ENCODE results near the gene CALU.

CALU gene

GRCh38 chr7:128770233-128770632 is 31.1 kb downstream of the CALU start:
- Histone ChIP-seq H2AFZ (ENCODE audit: low read depth, low read length) (no peak overlapping the region), H3K27me3 (ENCODE audit: insufficient read depth, low read length) (no peaks in the 10 kb centered on the region), H3K36me3 (ENCODE audit: insufficient read depth, low read length) (peaks cover 76% of the 10 kb centered on the region), H3K4me1 (ENCODE audit: insufficient read depth, low read length) (no peaks in the 10 kb centered on the region), H3K4me3 (ENCODE audit: low read length) (no peak overlapping the region), H3K9me3 (ENCODE audit: low read length) (no peaks in the 10 kb centered on the region)

GRCh38 chr7:128773604-128774003 is 34.4 kb downstream of the CALU start:
- no peak overlapping the region for H3K4me3 ChIP-seq (ENCODE audit: low read length)
- no peaks in the 10 kb centered on the region for H3K27me3 ChIP-seq (ENCODE audit: insufficient read depth, low read length)
- no peak overlapping the region for H2AFZ ChIP-seq (ENCODE audit: low read depth, low read length)
- H3K36me3 ChIP-seq (ENCODE audit: insufficient read depth, low read length), result peaks cover 49% of the 10 kb centered on the region
- H3K9me3 ChIP-seq (ENCODE audit: low read length), result no peaks in the 10 kb centered on the region
- H3K4me1 ChIP-seq (ENCODE audit: insufficient read depth, low read length), result no peaks in the 10 kb centered on the region

DNA sequence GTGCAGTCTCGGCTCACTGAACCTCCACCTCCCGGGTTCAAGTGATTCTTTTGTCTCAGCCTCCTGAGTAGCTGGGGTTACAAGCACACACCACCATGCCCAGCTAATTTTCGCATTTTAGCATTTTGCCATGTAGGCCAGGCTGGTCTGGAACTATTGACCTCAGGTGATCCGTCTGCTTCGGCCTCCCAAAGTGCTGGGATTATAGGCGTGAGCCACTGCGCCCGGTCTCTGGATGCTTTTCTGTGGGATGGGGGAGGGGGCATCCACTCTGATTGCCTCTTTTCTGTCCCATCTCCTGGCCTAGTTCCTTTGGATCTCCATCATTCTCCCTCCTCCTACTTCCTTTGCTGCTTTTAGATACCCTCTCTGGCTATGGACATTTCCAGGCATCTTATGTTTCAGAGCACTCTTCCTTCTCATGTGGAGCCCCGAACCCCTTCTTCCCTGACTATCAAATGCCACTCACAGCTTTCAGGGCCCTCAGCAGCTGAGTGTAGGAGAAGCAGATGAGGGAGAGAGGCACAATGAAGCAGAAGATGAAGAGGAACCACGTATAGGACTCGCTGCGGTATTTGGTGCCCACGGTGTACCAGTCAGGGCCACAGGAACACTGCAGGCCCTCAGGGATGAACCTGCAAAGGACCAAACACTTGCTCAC is 35.0 kb downstream of the CALU start:
- no peaks in the 10 kb centered on the region for H3K4me1 ChIP-seq (ENCODE audit: insufficient read depth, low read length)
- H3K36me3 ChIP-seq (ENCODE audit: insufficient read depth, low read length), result peaks cover 44% of the 10 kb centered on the region
- no peaks in the 10 kb centered on the region for H3K9me3 ChIP-seq (ENCODE audit: low read length)
- H3K4me3 ChIP-seq (ENCODE audit: low read length), result no peak overlapping the region
- H3K27me3 ChIP-seq (ENCODE audit: insufficient read depth, low read length), result no peaks in the 10 kb centered on the region
- no peak overlapping the region for H2AFZ ChIP-seq (ENCODE audit: low read depth, low read length)

- Histone ChIP-seq H3K36me3 (ENCODE audit: insufficient read depth, low read length) (peaks cover 36% of the 10 kb centered on the region), H2AFZ (ENCODE audit: low read depth, low read length) (no peak overlapping the region), H3K4me3 (ENCODE audit: low read length) (no peak overlapping the region), H3K9me3 (ENCODE audit: low read length) (no peaks in the 10 kb centered on the region), H3K4me1 (ENCODE audit: insufficient read depth, low read length) (no peaks in the 10 kb centered on the region), H3K27me3 (ENCODE audit: insufficient read depth, low read length) (no peaks in the 10 kb centered on the region)
Observed at GRCh38 chr7:128774921-128775320, 35.8 kb downstream of the CALU start.

- H3K9me3 ChIP-seq (ENCODE audit: low read length), result no peaks in the 10 kb centered on the region
- H3K4me1 ChIP-seq (ENCODE audit: insufficient read depth, low read length), result no peaks in the 10 kb centered on the region
- H3K36me3 ChIP-seq (ENCODE audit: insufficient read depth, low read length), result peaks cover 26% of the 10 kb centered on the region
- H3K27me3 ChIP-seq (ENCODE audit: insufficient read depth, low read length), result no peaks in the 10 kb centered on the region
- H2AFZ ChIP-seq (ENCODE audit: low read depth, low read length), result no peak within 1 kb of the TSS
- H3K4me3 ChIP-seq (ENCODE audit: low read length), result no peak within 1 kb of the TSS
Observed at GRCh38 chr7:128775744-128776474, 36.8 kb downstream of the CALU start, which contains the start of gene OPN1SW. Gene OPN1SW, minus strand, starts transcription at chr7:128775794. Its CDS starts 13 bp downstream, at chr7:128775781.

- H3K4me3 ChIP-seq (ENCODE audit: low read length), result no peak overlapping the region
- no peaks in the 10 kb centered on the region for H3K9me3 ChIP-seq (ENCODE audit: low read length)
- no peak overlapping the region for H2AFZ ChIP-seq (ENCODE audit: low read depth, low read length)
- no peaks in the 10 kb centered on the region for H3K27me3 ChIP-seq (ENCODE audit: insufficient read depth, low read length)
- peaks cover 11% of the 10 kb centered on the region for H3K36me3 ChIP-seq (ENCODE audit: insufficient read depth, low read length)
- no peaks in the 10 kb centered on the region for H3K4me1 ChIP-seq (ENCODE audit: insufficient read depth, low read length)
Observed at GRCh38 chr7:128777156-128778123, 38.3 kb downstream of the CALU start.

DNA sequence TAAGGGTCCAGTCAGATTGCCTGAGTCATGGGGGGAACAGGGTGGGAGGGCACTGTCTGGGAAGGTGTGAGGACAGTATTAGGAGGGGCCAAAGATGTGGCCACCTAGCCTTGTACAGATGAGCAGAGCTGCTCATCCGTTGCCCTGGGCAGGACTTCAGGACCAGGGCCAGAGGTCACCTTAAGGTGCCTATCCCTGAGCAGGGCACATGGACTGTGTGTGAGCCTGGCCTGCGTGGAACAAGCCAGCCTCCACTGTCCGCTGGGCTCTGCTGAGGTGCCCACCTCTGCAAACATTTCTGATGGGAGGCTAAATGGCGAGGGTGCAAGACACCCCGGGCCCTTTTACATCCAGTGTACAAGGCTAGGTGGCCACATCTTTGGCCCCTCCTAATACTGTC is 39.8 kb downstream of the CALU start:
- H3K4me1 ChIP-seq (ENCODE audit: insufficient read depth, low read length), result no peaks in the 10 kb centered on the region
- no peak overlapping the region for H2AFZ ChIP-seq (ENCODE audit: low read depth, low read length)
- H3K9me3 ChIP-seq (ENCODE audit: low read length), result no peaks in the 10 kb centered on the region
- H3K27me3 ChIP-seq (ENCODE audit: insufficient read depth, low read length), result no peaks in the 10 kb centered on the region
- H3K4me3 ChIP-seq (ENCODE audit: low read length), result no peak overlapping the region
- H3K36me3 ChIP-seq (ENCODE audit: insufficient read depth, low read length), result no peaks in the 10 kb centered on the region

GRCh38 chr7:128781126-128781525 is 42.0 kb downstream of the CALU start:
- Histone ChIP-seq H3K9me3 (ENCODE audit: low read length) (no peaks in the 10 kb centered on the region), H3K27me3 (ENCODE audit: insufficient read depth, low read length) (no peaks in the 10 kb centered on the region), H3K4me1 (ENCODE audit: insufficient read depth, low read length) (no peaks in the 10 kb centered on the region), H2AFZ (ENCODE audit: low read depth, low read length) (no peak overlapping the region), H3K36me3 (ENCODE audit: insufficient read depth, low read length) (no peaks in the 10 kb centered on the region), H3K4me3 (ENCODE audit: low read length) (no peak overlapping the region)

GRCh38 chr7:128781851-128782250 is 42.7 kb downstream of the CALU start:
- Histone ChIP-seq H2AFZ (ENCODE audit: low read depth, low read length) (no peak overlapping the region), H3K9me3 (ENCODE audit: low read length) (no peaks in the 10 kb centered on the region), H3K27me3 (ENCODE audit: insufficient read depth, low read length) (no peaks in the 10 kb centered on the region), H3K36me3 (ENCODE audit: insufficient read depth, low read length) (no peaks in the 10 kb centered on the region), H3K4me3 (ENCODE audit: low read length) (no peak overlapping the region), H3K4me1 (ENCODE audit: insufficient read depth, low read length) (no peaks in the 10 kb centered on the region)

DNA sequence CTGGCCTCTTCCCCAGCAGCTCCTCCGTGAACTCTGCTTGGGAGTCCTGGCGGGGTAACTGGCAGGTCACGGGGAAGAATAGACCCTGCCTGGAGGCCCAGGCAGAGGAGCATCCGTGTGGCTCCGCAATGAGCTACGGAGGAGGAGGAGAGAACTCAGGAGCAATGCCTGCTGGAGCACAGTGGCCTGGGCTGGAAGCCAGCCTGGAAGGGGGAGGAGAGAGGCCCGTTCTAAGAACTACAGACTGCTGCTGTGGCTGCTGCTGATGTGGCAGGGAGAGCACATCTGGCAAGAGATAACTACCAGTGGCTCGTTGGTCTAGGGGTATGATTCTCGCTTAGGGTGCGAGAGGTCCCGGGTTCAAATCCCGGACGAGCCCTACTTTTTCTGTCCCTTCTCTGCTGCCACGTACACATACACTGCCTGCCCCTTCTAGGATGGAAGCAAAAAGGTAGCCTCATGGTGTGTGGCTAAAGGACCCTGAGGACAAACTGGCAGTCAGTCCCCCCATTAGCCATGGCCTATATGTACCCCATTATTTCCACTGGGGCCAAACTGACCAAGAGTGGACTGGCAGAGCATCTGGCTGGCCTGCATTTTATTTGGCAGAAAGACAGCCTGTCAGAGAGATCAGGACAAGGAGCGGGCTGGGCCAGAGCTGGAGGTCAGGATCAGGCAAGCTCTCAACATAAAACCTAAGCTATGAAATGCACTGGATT is 44.1 kb downstream of the CALU start:
- no peak overlapping the region for H3K4me3 ChIP-seq (ENCODE audit: low read length)
- no peaks in the 10 kb centered on the region for H3K9me3 ChIP-seq (ENCODE audit: low read length)
- H3K4me1 ChIP-seq (ENCODE audit: insufficient read depth, low read length), result no peaks in the 10 kb centered on the region
- no peaks in the 10 kb centered on the region for H3K36me3 ChIP-seq (ENCODE audit: insufficient read depth, low read length)
- H2AFZ ChIP-seq (ENCODE audit: low read depth, low read length), result no peak overlapping the region
- H3K27me3 ChIP-seq (ENCODE audit: insufficient read depth, low read length), result no peaks in the 10 kb centered on the region

GRCh38 chr7:128785738-128786137 is 46.6 kb downstream of the CALU start:
- no peak overlapping the region for H3K4me3 ChIP-seq (ENCODE audit: low read length)
- H2AFZ ChIP-seq (ENCODE audit: low read depth, low read length), result no peak overlapping the region
- peaks cover 5% of the 10 kb centered on the region for H3K4me1 ChIP-seq (ENCODE audit: insufficient read depth, low read length)
- no peaks in the 10 kb centered on the region for H3K27me3 ChIP-seq (ENCODE audit: insufficient read depth, low read length)
- no peaks in the 10 kb centered on the region for H3K9me3 ChIP-seq (ENCODE audit: low read length)
- no peaks in the 10 kb centered on the region for H3K36me3 ChIP-seq (ENCODE audit: insufficient read depth, low read length)

- no peaks in the 10 kb centered on the region for H3K9me3 ChIP-seq (ENCODE audit: low read length)
- no peak overlapping the region for H3K4me3 ChIP-seq (ENCODE audit: low read length)
- peaks cover 14% of the 10 kb centered on the region for H3K4me1 ChIP-seq (ENCODE audit: insufficient read depth, low read length)
- no peaks in the 10 kb centered on the region for H3K36me3 ChIP-seq (ENCODE audit: insufficient read depth, low read length)
- no peaks in the 10 kb centered on the region for H3K27me3 ChIP-seq (ENCODE audit: insufficient read depth, low read length)
- H2AFZ ChIP-seq (ENCODE audit: low read depth, low read length), result no peak overlapping the region
Observed at GRCh38 chr7:128788446-128789412, 49.6 kb downstream of the CALU start.

Measured in neuron (in vitro differentiated cells).